ENCODE measurements around the gene PCSK9.

PCSK9 gene

GRCh38 chr1:55081905-55082296, 42.6 kb downstream of the PCSK9 start:
- TF ChIP-seq, protein P1, sequence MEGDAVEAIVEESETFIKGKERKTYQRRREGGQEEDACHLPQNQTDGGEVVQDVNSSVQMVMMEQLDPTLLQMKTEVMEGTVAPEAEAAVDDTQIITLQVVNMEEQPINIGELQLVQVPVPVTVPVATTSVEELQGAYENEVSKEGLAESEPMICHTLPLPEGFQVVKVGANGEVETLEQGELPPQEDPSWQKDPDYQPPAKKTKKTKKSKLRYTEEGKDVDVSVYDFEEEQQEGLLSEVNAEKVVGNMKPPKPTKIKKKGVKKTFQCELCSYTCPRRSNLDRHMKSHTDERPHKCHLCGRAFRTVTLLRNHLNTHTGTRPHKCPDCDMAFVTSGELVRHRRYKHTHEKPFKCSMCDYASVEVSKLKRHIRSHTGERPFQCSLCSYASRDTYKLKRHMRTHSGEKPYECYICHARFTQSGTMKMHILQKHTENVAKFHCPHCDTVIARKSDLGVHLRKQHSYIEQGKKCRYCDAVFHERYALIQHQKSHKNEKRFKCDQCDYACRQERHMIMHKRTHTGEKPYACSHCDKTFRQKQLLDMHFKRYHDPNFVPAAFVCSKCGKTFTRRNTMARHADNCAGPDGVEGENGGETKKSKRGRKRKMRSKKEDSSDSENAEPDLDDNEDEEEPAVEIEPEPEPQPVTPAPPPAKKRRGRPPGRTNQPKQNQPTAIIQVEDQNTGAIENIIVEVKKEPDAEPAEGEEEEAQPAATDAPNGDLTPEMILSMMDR (IDR thresholded peaks at IDR 0.05; ENCODE audit: extremely low read depth, insufficient read depth, missing control alignments) = no peak
- DNase-seq (ENCODE audit: low spot score) = no peak
- in situ Hi-C loops (cut with MboI; ENCODE audit: low pct_unique_long_range_greater_than_20kb, low sequenced_read_pairs, unreplicated experiment) = no loop called here

- in situ Hi-C loops (cut with MboI; ENCODE audit: low pct_unique_long_range_greater_than_20kb, low sequenced_read_pairs, unreplicated experiment) = no loop called here
- no peak for DNase-seq (ENCODE audit: low spot score)
- TF ChIP-seq, protein P1 (IDR thresholded peaks at IDR 0.05; ENCODE audit: extremely low read depth, insufficient read depth, missing control alignments) = no peak
These were observed 44.9 kb downstream of the PCSK9 start for GRCh38 chr1:55084257-55084656.

GRCh38 chr1:55087439-55087838, 48.1 kb downstream of the PCSK9 start:
- DNase-seq (ENCODE audit: low spot score) = no peak
- in situ Hi-C loops (cut with MboI; ENCODE audit: low pct_unique_long_range_greater_than_20kb, low sequenced_read_pairs, unreplicated experiment) = no loop called here
- TF ChIP-seq, protein P1 (IDR thresholded peaks at IDR 0.05; ENCODE audit: extremely low read depth, insufficient read depth, missing control alignments) = no peak

DNA sequence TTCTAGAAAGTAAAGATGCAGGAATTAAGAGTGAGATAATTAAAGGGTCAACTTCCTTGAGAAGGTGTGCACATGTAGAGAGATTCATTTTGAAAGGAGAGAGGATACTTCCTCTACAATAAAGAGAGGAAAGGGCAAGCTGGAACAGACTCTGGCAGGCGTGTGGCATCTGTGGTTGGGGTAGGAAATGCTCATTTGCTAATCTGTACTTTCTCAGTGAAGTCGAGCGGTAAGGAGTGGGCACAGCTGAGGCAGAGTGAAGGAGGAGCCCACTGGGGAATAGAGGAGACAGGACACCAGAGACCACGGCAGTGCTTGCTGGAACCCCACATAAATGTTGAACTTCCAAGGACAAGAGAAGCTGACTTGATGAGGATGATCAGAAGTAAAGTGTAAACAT, 49.1 kb downstream of the PCSK9 start:
- in situ Hi-C loops (cut with MboI; ENCODE audit: low pct_unique_long_range_greater_than_20kb, low sequenced_read_pairs, unreplicated experiment) = no loop called here
- DNase-seq (ENCODE audit: low spot score) = no peak
- TF ChIP-seq, protein P1 (IDR thresholded peaks at IDR 0.05; ENCODE audit: extremely low read depth, insufficient read depth, missing control alignments) = no peak

- in situ Hi-C loops (cut with MboI; ENCODE audit: low pct_unique_long_range_greater_than_20kb, low sequenced_read_pairs, unreplicated experiment) = no loop called here
- DNase-seq (ENCODE audit: low spot score) = no peak
- TF ChIP-seq, protein P1 (IDR thresholded peaks at IDR 0.05; ENCODE audit: extremely low read depth, insufficient read depth, missing control alignments) = no peak
These were observed 50.3 kb downstream of the PCSK9 start for GRCh38 chr1:55089683-55090082.

GRCh38 chr1:55092475-55092874, 53.1 kb downstream of the PCSK9 start:
- DNase-seq (ENCODE audit: low spot score) = no peak
- TF ChIP-seq, protein P1 (IDR thresholded peaks at IDR 0.05; ENCODE audit: extremely low read depth, insufficient read depth, missing control alignments) = no peak
- in situ Hi-C loops (cut with MboI; ENCODE audit: low pct_unique_long_range_greater_than_20kb, low sequenced_read_pairs, unreplicated experiment) = no loop called here

- TF ChIP-seq, protein P1 (IDR thresholded peaks at IDR 0.05; ENCODE audit: extremely low read depth, insufficient read depth, missing control alignments) = no peak
- no peak for DNase-seq (ENCODE audit: low spot score)
- in situ Hi-C loops (cut with MboI; ENCODE audit: low pct_unique_long_range_greater_than_20kb, low sequenced_read_pairs, unreplicated experiment) = no loop called here
These were observed 55.7 kb downstream of the PCSK9 start for GRCh38 chr1:55095095-55095494.

All from GM13977 (cell line).